Activated T-helper 1 cell treated with anti-CD3 and anti-CD28 coated beads, Interleukin-12 subunit alpha, Interleukin-12 subunit beta, Interleukin-2, Interleukin-4 antibody, amounts not matched to agents 30 ng/mL and 10 ng/mL and 1 ng/mL, durations not matched to agents 14 hours and 24 hours and 36 hours (primary cell): ENCODE results near the gene MOK. TPM values are rescaled to one million over a fixed set of nuclear protein-coding genes. Genes with fewer than 3 reads are reported as not detected.
A peak's percentile ranks its signal among the peaks of the same experiment; 100 is the strongest.
"Not testable (repeated sequence)": the region's sequence is repeated elsewhere in the genome, so short reads cannot be mapped to it uniquely, and the experiment has no call there.

ENCODE experiments used
- DNase-seq: peaks from one replicate; pipeline ENCODE4 v3.0.0; 2021; ENCODE audit warnings: low spot score
- H3K27ac Mint-ChIP-seq: one replicate; pipeline ENCODE4 v1.8.0; 2021; ENCODE audit warnings: mild to moderate bottlenecking, mixed read lengths
- H3K27me3 Mint-ChIP-seq: one replicate; pipeline ENCODE4 v1.8.0; 2022; ENCODE audit warnings: mild to moderate bottlenecking, moderate library complexity, mixed read lengths; ENCODE audit not compliant: insufficient read depth
- H3K36me3 Mint-ChIP-seq: one replicate; pipeline ENCODE4 v1.8.0; 2021; ENCODE audit warnings: low read depth, mixed read lengths
- H3K4me1 Mint-ChIP-seq: one replicate; pipeline ENCODE4 v1.8.0; 2021; ENCODE audit warnings: low read depth, mixed read lengths
- H3K4me3 Mint-ChIP-seq: one replicate; pipeline ENCODE4 v1.8.0; 2021; ENCODE audit warnings: mild to moderate bottlenecking, moderate library complexity, mixed read lengths
- H3K9me3 Mint-ChIP-seq: one replicate; pipeline ENCODE4 v1.8.0; 2021; ENCODE audit warnings: mixed read lengths
- intact Hi-C: fragments of 100-400 bp; cut with micrococcal nuclease; formaldehyde crosslinking; loops from one replicate; pipeline ENCODE4 v1.15.1; 2024
- total RNA-seq: library from RNA; stranded (reverse); gene quantifications from 2 replicates; pipeline ENCODE4 v1.2.3, GENCODE V29; 2022

MOK gene
- total RNA-seq, 1 donor from 2014 or later = 7.0 TPM

DNA sequence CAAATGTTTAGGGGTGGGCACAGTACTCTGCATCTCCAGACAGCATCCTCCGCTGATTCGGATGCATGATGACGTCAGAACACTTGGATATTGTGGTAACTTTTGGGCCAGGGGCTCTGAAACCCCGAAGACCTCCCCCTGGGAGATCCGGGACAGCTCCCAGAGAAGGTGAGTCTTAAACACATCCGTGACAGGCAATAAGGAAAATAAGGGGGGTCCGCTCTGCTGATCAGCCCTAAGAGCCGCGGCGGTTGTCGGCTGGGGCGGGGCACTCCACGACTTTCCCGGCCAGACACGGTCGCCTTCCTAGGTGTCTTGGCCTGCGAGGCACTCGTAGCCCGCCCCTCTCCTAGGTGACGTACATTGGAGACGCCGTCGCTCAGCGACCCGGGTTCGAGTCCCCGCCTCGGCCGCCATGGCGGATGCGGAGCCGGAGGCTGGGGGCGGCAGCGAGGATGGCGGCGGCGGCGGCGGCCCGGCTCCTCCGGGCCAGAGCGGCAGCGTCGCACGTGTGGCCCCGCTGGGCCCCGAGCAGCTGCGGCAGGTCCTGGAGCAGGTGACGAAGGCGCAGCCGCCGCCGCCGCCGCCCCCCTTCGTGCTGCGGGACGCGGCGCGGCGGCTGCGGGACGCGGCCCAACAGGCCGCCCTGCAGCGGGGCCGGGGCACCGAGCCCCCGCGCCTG, 14.5 kb upstream of the MOK start, which contains the start of gene ZNF839:
Gene ZNF839, plus strand, starts transcription at position 396 of the 682 bp plus-strand sequence. Its CDS starts 20 bp downstream, at position 416.
- peaks cover 3% of the 10 kb centered on the region for H3K27me3 Mint-ChIP-seq
- peak within 1 kb of the TSS; percentile 95 for H3K27ac Mint-ChIP-seq
- H3K4me3 Mint-ChIP-seq = peak within 1 kb of the TSS; percentile 94
- H3K4me1 Mint-ChIP-seq = peaks cover 46% of the 10 kb centered on the region
- peak; percentile 91 for DNase-seq
- H3K36me3 Mint-ChIP-seq = no peaks in the 10 kb centered on the region
- intact Hi-C loops = loop anchor here (1.0 to 10.0 kb wide), 8 partner anchors 15 to 612 kb away; partner anchors contain the start of genes CINP, MOK, PPP2R5C and RCOR1
- no peaks in the 10 kb centered on the region for H3K9me3 Mint-ChIP-seq

DNA sequence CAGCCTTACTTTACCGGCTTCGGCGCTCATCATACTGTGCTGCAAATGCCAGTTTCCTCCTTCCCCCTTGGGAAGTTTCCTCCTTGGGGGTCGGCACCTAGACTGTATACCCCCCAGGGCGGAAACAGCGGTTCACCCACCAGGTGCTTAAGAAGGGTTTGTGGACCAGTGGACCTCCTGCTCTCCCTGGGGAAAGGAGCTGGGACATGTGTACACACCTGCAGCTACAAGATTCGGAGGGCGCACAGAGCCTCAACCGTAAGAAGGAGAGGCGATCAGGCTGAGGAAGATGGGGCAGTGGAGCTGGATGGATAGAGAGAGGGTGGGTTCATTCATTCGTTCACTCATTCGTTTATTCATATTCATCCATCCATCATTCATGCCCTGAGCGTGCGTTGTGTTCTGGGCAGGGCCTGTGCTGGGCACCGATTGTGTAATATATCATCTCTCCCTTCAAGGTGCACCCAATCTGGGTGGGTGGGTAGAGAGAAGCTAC, 13.9 kb upstream of the MOK start:
- no peaks in the 10 kb centered on the region for H3K36me3 Mint-ChIP-seq
- H3K4me1 Mint-ChIP-seq = peaks cover 53% of the 10 kb centered on the region
- no peaks in the 10 kb centered on the region for H3K9me3 Mint-ChIP-seq
- DNase-seq = no peak
- H3K27me3 Mint-ChIP-seq = peaks cover 3% of the 10 kb centered on the region
- H3K4me3 Mint-ChIP-seq = peak overlapping the region; percentile 94
- peak overlapping the region; percentile 95 for H3K27ac Mint-ChIP-seq
- intact Hi-C loops = loop anchor here (1.0 to 10.0 kb wide), 7 partner anchors 14 to 612 kb away; partner anchors contain the start of genes MOK, PPP2R5C and RCOR1

- intact Hi-C loops = loop anchor here (2.0 to 10.0 kb wide), 6 partner anchors 13 to 610 kb away; partner anchors contain the start of genes MOK, PPP2R5C and RCOR1
- no peak for DNase-seq
- H3K4me1 Mint-ChIP-seq = peaks cover 56% of the 10 kb centered on the region
- peak overlapping the region; percentile 94 for H3K4me3 Mint-ChIP-seq
- peak overlapping the region; percentile 92 for H3K27ac Mint-ChIP-seq
- peaks cover 3% of the 10 kb centered on the region for H3K27me3 Mint-ChIP-seq
- no peaks in the 10 kb centered on the region for H3K9me3 Mint-ChIP-seq
- H3K36me3 Mint-ChIP-seq = no peaks in the 10 kb centered on the region
Observed at GRCh38 chr14:102317564-102318248, 12.7 kb upstream of the MOK start.

DNA sequence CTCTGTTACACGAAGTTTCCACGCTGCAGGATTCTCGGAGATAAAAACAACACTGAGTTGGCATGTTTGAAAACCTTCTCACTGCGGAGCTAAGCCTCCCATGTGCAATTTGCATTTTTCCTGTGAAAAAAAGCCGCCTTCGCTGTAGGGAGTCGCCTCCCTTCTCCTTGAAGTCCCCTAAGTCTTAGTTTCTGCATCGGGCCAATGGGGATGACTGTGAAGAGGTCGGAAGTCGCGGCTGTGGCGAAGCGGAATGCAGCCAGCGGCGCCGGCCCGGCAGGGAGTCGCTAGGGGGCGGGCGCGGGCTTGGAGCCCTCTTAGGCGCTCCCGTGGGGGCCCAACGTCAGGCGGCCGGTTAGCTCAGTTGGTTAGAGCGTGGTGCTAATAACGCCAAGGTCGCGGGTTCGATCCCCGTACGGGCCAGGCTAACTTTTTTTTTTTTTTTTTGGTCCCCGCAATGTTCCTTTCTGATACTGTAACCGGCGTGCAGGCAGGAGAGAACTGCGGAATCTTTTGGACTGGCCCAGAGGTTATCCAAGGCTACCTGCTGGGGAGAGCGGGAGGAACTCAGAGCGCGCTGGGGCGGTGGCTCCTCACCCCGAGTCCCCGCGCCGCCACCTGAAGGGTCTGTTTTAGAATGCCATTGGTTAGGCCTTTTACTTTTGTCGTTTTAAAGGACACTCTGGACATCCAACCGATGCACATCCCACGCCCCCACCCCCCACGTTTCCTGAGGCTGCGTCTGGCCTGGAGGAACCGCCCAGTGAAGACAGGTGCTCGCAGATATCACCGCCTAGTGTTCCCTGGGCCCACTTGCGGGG, 12.0 kb upstream of the MOK start:
- peaks cover 3% of the 10 kb centered on the region for H3K27me3 Mint-ChIP-seq
- H3K4me3 Mint-ChIP-seq = peak overlapping the region; percentile 94
- peaks cover 56% of the 10 kb centered on the region for H3K4me1 Mint-ChIP-seq
- intact Hi-C loops = loop anchor here (5.0 to 10.0 kb wide), 4 partner anchors 275 to 610 kb away; partner anchors contain the start of genes PPP2R5C and RCOR1
- DNase-seq = peak; percentile 94
- peak overlapping the region; percentile 92 for H3K27ac Mint-ChIP-seq
- no peaks in the 10 kb centered on the region for H3K9me3 Mint-ChIP-seq
- H3K36me3 Mint-ChIP-seq = no peaks in the 10 kb centered on the region

DNA sequence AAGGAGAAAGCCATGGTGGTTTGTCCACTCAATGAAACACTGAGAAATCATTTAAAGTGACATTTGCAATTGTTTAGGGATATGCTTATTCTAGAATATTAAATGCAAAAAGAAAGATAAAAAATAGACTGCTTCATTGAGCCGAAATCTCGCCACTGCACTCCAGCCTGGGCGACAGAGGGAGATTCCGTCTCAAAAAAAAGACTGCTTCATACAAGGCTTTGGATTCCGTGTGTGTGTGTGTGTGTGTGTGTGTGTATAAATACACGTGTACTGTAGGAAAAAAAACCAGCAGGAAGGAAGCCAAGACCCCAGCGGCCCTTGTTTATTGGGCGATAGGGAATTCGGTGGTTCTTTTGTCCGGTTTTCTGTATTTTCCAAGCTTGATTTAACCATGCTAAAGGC, 11.4 kb upstream of the MOK start:
- Mint-ChIP-seq H3K4me3 (peak overlapping the region; percentile 94), H3K4me1 (peaks cover 56% of the 10 kb centered on the region), H3K9me3 (no peaks in the 10 kb centered on the region), H3K27me3 (peaks cover 3% of the 10 kb centered on the region), H3K36me3 (no peaks in the 10 kb centered on the region), H3K27ac (peak overlapping the region; percentile 92)
- DNase-seq = peak; percentile 22
- intact Hi-C loops = loop anchor here (5.0 to 10.0 kb wide), 4 partner anchors 276 to 609 kb away; partner anchors contain the start of genes PPP2R5C and RCOR1

DNA sequence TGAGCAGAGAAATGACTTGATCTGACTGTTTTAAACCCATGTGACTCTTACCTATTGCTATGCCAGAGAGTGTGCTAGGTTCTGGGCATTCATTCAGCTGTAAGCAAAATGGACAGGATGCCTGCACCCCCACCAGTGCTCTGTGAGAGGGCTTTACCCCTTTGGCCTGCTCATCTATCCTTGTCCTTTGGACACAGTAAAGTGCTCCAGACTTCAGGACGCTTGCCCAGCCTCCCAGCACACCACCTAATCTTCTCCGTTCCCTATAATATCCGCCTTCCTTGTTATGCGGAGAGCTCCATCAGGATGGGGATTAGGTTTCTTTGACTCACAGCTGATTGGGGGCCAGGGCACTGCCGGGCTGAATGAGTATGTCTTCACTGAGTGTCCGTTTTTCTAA, 10.2 kb upstream of the MOK start:
- peak overlapping the region; percentile 90 for H3K4me3 Mint-ChIP-seq
- intact Hi-C loops = loop anchor here (2.0 to 10.0 kb wide), 5 partner anchors 176 to 608 kb away; partner anchors contain the start of genes PPP2R5C, RCOR1 and WDR20
- no peak for DNase-seq
- peaks cover 46% of the 10 kb centered on the region for H3K4me1 Mint-ChIP-seq
- H3K27ac Mint-ChIP-seq = no peak overlapping the region
- peaks cover 3% of the 10 kb centered on the region for H3K27me3 Mint-ChIP-seq
- H3K36me3 Mint-ChIP-seq = no peaks in the 10 kb centered on the region
- H3K9me3 Mint-ChIP-seq = no peaks in the 10 kb centered on the region

GRCh38 chr14:102314242-102315011, 9.5 kb upstream of the MOK start:
- Mint-ChIP-seq H3K27ac (peak overlapping the region; percentile 84), H3K36me3 (no peaks in the 10 kb centered on the region), H3K9me3 (no peaks in the 10 kb centered on the region), H3K4me3 (peak overlapping the region; percentile 90), H3K27me3 (peaks cover 3% of the 10 kb centered on the region), H3K4me1 (peaks cover 46% of the 10 kb centered on the region)
- DNase-seq = peak; percentile 75
- intact Hi-C loops = loop anchor here (1.0 to 10.0 kb wide), 12 partner anchors 9 to 607 kb away; partner anchors contain the start of genes HSP90AA1, MOK, PPP2R5C and RCOR1

- Mint-ChIP-seq H3K27ac (peak overlapping the region; percentile 51), H3K9me3 (no peaks in the 10 kb centered on the region), H3K27me3 (peaks cover 10% of the 10 kb centered on the region), H3K4me1 (peaks cover 12% of the 10 kb centered on the region), H3K36me3 (no peaks in the 10 kb centered on the region), H3K4me3 (peak overlapping the region; percentile 74)
- intact Hi-C loops = loop anchor here (1.0 to 2.0 kb wide), 2 partner anchors 15 to 339 kb away; partner anchors contain the start of genes DYNC1H1 and ZNF839
- DNase-seq = no peak
Observed at GRCh38 chr14:102303664-102304063, 1.3 kb downstream of the MOK start.

GRCh38 chr14:102298303-102299070, 6.5 kb downstream of the MOK start:
- H3K27ac Mint-ChIP-seq, H3K36me3 Mint-ChIP-seq, H3K4me3 Mint-ChIP-seq, H3K9me3 Mint-ChIP-seq, H3K4me1 Mint-ChIP-seq, H3K27me3 Mint-ChIP-seq, DNase-seq, intact Hi-C loops: not testable (repeated sequence)

DNA sequence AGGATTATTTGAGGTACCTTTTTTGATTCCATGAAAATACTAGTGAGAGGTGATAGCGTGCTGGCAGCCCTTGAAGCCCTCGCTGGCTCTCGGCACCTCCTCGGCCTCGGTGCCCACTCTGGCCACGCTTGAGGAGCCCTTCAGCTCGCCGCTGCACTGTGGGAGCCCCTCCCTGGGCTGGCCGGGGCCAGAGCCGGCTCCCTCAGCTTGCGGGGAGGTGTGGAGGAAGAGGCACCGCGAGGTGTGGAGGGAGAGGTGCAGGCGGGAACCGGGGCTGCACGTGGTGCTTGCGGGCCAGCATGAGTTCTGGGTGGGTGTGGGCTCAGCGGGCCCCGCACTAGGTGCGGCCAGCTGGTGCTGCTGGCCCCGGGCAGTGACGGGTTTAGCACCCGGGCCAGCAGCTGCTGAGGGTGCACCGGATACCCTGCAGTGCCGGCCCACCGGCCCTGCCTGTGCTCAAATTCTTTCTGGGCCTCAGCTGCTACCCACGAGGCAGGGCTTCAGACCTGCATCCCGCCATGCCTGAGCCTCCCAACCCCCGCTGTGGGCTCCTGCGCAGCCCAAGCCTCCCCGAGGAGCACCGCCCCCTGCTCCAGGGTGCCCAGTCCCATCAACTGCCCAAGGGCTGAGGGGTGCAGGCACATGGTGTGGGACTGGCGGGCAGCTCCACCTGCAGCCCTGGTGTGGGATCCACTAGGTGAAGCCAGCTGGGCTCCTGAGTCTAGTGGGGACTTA, 7.4 kb downstream of the MOK start:
- Mint-ChIP-seq H3K27ac (no peak overlapping the region), H3K9me3 (no peaks in the 10 kb centered on the region), H3K4me3 (no peak overlapping the region), H3K36me3 (no peaks in the 10 kb centered on the region), H3K27me3 (no peaks in the 10 kb centered on the region), H3K4me1 (no peaks in the 10 kb centered on the region)
- DNase-seq = no peak
- intact Hi-C loops = no loop called here
